SIG-M5 treated with dmso at 0.1 percent for 504 hours (cell line): ENCODE measurements around the gene C1orf105.

Source experiments
- DNase-seq: peaks from one replicate; lab custom pipeline; 2025; ENCODE audit not compliant: unreplicated experiment; lab: John Stamatoyannopoulos, UW

C1orf105 gene

DNA sequence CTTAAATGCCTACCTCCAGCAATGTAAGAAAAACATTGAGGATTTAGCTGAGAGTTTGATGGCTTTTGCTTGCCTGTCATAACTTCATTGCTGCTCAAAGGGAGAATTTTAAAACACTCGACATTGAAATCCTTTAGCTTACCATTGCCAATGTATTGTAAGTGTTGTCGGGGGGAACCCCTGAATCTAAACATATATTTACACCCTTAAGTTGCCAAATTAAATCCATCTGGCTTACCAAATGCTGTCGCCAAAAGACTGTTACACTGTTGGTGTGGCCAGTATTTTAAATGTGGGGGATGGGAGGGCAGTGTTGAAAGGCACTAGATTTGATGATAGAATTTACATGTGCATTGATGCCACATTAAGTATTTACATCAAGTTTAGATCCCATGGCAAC lies 24.9 kb upstream of the C1orf105 start:
- no peak for DNase-seq

DNA sequence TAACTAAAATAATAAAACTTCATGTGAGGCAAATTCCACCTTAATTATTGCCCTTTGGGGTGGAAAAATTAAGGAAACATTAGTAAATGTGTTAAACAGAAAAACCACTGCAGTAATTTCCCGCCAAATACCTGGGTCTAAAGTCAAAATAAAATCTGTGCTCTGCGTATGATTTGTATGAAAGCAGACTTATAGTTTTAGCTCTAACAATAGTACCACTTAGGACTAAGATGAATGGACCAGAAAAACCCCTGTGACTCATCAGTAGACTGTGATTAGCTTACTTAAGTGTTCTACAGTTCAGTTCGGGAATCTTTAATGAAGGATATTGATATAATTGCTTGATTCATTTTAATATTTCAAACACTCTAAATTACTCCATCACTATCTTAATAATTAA lies 23.3 kb upstream of the C1orf105 start:
- DNase-seq: no peak

DNA sequence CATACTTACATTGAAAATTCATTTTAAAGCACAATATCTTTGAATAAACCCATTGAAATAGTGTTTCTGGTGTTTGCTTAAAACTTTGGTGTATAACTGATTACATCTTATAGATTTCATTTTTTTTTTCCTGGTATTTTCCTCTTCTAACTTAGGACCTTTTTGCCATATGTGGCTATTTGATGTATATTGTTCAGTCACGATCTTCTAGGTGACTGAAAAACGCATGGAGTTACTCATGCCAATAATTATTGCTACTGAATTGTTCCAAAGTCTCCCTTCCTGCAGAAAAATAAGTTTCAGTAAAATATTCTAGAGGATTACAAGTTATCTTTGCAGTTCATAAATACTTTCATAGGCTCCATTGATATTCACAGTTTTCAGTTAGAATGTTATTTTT lies 22.9 kb upstream of the C1orf105 start:
- DNase-seq: no peak

DNA sequence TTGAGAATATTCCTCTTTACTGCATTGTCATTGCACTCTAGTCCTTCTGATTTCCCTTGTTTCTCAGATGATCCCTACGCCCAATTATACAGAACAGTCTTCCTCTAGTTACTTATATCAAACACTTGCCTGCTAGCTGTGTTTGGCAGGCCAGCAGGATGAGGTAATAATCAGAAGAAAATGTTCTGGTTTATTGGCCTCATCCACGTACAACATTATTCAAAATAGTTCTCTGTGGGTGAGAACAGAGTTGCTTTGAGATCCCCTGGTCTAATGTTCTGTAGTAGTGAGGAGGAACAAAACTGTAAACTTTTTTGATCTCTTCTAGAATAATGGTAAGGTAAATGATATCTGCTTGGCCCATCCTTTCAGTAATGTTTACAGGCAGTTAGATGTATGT lies 22.3 kb upstream of the C1orf105 start:
- DNase-seq: no peak

DNA sequence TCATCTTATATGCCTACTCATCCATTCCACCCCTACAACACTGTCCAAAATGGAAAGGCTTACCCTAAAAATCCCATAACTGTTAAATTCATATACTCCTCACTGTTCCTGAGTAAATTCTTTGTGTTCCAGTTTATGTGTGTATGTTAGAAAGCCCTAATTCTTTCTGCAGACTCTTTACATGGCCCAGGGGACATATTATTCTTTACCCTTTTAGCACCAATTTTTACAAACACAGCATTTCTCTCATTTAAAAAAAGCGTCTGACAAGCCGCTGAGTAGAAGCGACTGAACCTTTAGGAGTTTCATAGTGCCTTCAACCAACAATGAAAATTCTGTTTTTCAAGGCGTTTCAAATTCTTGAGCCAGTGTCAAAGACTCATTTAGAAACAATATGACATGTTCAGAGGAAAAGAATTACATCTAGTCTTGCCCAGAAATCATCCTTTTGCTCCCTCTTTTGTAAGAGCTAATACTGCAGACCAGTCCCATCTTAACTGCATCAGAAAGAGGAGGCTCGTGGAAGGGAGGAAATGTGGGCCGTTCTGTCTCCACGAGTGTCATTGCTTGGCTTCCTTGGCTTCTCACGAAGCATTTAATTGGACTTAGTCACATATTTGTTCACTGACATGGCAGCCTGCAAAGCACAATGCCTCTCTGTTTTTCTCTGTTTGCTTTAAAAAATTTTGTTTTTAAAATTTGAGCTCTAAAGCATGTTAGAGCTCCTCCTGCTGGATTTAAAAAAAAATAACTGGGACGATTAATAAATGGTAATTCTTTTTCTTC lies 21.3 kb upstream of the C1orf105 start:
- DNase-seq: peak; percentile 42

DNA sequence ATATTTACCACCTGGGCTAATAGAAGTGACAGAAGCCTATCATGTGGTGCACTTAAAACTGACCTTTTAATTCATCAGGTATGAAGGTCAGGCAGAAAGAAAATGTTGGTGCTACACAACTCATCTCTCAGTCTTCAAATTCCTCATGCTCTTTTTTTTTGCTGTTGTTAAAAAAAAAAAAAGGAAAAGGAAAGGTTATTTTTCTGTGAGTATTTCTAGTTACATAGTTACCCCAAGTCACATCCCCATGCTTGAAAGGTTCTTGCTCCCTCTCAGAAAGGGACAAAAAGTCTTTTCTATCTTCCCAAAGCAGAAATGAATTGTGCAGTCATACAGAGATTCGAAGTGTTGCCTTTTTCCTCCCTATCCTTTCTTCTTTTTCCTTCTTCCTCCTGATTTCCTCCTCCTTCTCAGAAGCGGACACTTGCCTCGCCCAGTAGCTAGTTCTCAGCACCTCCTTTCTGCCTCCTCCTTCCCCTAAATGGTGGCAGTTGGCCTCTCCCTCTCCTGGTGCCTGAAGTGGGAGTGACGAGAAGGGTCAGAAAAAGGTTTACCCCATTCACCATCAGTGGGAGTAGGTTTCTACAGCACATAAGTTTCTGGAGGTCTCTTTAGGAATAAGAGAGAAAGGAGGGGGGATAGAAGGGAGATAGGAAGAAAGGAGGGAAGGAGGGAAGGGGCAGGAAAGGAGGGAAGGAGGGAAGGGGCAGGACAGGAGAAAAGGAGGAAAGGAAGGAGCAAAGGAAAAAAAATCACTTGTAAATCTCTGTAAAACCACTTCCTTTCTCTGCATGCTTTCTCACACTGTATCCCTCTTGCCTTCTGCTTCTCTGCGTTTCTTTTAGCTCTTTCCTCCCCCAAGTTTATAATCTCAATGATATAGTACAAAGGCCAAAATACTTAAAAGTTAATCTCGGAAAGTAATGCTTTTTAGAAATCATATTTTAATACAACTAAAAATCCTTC lies 20.4 kb upstream of the C1orf105 start:
- no peak for DNase-seq

DNA sequence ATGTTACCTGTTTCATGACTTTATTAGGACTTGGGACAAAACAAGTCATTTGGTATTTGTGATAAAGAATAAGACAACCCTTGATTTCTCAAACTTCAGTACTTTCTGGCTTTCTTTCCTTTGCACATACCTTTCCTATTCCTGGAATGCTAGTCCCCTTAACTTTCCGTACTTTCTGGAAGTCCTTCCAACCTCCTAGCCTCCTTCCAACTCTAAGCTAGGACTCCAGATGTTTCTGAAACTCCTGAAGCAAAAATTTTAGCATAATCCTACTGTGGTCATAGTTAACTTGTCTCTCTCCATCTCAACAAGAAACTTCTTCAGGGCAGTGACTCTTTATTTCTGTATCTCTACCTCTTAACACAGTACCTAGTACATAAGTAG lies 19.8 kb upstream of the C1orf105 start:
- no peak for DNase-seq

DNA sequence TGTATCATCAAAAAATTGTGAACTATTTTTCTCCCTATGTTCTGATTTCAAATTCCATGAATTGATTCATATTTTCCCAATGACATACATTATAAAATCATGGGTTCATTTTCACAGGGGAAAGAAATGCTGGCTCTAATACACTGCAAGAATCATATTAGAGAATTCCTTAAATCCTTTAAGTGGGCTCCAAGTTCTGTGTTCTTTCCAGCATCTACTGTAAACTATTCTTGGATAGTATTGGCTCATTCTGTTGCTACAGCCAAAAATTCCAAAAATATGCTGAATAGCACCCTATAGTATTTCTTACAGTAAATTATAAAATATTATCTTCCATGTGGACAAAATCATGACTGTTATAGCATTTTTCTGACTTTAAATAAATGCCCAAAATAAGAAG lies 19.0 kb upstream of the C1orf105 start:
- DNase-seq: no peak

DNA sequence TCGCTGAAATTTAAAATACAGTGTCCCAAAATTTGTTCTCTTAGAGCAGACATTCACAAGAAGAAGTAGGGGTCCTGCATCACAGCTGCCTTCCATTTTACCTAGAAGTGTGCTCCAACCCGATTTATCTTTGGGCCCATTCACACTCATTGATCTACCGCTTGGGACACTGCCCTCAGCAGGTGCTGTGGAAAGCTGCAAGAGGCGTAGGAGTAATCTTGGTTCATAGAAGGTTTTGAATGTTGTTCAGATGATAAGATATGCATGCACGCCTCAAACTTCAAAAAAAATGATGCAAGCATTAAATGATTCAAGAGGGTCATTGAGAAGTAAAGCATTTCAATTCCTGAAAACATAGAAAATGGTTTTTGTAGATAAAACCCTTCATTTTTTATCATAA lies 18.6 kb upstream of the C1orf105 start:
- peak; percentile 7 for DNase-seq

DNA sequence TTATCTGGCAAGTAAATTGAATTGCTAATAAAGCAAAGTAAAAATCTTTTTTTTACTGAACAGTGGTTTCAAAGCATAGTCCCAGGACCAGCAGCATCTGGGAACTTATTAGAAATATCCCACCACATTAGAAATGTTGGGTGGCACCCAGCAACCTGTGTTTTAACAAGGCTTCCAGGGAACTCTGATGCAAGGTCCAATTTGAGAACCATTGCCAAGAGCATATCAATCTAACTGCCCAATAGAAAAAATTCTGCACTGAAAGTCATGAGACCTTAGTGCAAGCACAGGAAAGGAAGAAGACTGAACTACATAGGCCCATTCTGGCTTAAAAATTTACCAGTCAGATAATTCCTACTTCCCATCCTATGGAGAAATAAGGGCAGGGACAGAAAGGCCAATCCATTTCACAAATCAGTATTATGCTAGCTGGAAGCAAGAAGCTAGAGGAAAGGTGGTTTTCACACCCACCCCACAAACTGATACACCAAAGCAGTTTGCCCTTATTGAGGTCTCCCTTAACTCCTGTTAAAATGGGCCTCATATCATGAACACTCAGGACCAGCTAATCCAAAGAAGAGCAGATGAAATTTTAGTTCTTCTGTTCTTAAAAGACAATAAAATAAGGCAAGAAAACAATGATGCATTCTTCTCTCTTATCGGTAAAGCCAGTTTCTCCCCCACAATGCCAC lies 17.5 kb upstream of the C1orf105 start:
- no peak for DNase-seq

DNA sequence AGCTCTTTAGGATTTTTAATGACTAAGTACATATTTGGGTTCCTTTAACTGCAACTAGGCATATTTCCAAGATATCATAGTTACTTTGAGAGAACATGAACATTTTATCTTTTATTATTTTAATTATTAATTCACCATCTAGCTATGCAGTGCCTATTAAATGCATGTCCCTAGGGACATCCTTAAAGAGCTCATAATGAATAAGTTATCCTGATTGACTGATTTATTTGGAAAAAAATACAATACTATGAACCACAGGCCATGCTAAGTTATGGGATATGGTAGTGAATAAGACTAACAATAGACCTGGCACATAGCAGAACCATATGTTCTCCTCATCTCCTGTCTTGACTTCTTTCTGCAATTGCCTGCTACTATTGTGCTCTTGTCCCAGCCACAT lies 16.4 kb upstream of the C1orf105 start:
- DNase-seq: no peak

DNA sequence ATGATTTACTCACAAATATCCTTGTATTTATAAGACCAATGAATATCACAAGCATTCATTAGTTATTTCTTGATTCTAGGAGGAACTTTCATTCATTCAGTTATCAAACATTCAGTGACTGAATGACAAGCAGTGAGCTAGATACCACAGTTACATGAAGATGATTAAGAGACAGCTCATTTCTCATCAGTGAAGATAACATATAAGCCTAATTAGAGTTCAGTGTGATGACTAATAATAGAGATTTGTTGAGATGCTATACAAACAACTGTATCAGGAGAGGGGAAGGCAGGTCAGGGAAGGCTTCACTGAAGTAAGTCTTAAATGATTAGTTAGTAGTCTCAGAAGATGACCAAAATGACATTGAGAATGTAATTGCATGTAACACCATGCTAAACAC lies 14.6 kb upstream of the C1orf105 start:
- no peak for DNase-seq

DNA sequence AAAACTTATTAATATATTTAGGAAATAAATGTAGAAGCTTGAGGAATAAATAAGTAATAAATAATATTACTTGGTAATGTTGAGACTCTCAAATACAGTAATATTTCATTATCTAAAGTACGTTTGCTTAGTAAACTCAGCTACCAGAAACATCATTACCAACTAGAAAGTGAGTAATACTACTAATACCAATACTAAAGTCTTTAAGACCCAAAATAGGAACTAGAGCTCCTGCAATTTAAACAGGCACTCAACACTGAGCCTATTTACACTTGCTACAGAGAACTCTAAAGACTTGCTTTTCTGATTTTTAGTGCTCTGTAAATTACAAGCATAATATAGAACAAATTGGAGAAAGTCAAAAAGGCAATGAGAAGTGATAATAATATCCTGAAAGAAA lies 13.5 kb upstream of the C1orf105 start:
- DNase-seq: no peak

DNA sequence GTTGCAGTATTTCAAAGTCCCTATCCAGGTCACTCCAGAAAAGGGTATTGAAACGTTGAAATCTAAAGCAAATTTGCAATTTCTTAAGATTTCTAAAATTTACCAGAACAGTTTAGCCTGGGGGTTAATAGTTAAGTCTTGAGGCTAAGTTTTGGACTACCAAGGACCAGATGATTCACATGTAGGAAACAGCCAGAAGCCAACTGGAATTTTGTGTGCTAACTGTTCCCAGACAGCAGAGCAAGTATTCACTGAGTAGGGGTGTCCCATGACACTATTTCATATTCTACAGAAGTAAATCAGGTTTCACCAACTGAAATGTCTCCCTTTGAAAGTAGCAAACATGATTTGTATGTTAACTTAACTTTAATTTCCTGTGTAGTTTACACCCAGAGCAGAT lies 11.5 kb upstream of the C1orf105 start:
- no peak for DNase-seq

DNA sequence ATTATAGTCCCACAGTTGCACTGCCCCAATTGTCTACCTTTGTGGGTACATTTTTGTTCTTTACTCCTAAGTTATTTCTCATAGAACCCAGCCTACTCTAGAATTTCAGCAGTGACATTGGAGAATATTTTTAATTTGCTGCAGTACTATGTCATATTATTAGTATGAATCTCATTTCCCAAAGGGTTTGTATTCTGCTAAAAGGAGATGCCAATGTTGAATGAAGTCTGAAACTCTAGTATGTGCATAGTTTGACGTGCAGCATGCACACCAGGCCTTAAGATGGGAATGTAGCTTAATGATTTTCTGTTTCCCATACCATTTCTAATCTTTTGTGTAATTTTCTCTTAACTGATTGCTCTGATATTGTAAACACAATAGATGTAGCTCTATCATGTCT lies 10.5 kb upstream of the C1orf105 start:
- DNase-seq: no peak

DNA sequence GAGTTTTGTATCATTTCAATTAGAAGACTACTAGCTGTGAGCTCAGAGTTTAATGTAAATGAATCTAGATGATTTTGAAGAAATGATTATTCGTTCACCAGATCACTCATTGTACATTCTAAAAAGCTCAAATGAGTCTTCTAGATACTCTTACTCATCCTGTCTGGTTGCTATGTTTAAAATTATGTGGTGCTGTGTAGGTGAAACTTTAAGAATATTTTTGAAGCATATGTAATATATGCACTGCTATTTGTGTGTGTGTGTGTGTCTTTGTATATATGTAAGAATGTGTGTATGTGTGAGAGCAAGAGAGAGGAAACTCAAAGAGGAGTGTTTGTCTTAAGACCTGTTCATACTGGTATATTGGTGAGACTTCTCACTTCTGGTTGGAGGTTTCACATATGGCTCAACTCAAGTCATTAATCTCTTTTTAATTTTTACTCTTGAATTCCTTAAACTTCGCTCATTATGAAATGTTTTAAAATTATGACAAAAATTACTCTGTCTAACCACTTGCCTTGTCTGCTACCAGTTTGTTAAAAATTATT lies 8.6 kb upstream of the C1orf105 start:
- no peak for DNase-seq

DNA sequence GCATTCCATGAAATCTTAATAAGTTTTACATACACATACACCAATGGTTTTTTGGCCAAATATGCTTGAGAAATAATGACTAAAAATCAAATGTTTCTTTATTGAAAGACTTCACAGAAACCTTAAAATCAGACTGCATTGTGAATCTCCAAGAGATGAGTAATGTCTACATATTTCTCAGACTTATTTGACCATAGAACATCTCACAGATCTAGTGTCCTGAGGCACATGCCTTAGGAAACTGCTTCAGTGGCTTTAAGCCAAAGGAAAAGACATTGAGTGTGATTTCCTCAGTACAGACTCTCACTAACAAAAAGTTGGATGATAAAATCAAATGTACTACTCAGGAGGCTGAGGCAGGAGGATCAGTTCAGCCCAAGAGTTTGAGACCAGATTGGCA lies 6.2 kb upstream of the C1orf105 start:
- DNase-seq: no peak

DNA sequence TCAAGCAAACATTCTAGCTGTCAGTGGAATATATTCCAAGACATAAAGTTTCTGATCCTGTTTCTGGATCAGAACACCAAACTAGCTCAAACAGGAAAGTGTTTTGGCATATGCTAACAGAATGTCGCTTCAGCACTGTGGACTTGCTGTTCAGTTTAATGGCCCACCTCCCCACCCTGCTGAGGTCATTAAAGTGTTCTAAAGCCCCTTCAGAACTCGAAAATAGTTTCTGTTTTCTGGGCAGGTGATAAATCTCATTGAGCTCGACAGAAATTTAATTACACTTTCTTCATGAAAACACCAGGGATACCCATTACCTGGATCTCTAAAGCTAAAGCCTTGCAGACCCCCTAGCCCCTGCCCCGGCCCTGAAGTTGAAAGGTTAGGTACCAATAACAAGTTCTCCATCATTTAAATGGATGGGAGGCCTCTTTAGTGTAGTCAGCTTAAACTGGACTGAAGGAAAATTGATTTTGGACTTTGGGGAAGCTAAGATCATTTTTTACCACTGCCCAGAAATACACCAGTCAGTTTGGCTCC lies 3.9 kb upstream of the C1orf105 start:
- DNase-seq: no peak

DNA sequence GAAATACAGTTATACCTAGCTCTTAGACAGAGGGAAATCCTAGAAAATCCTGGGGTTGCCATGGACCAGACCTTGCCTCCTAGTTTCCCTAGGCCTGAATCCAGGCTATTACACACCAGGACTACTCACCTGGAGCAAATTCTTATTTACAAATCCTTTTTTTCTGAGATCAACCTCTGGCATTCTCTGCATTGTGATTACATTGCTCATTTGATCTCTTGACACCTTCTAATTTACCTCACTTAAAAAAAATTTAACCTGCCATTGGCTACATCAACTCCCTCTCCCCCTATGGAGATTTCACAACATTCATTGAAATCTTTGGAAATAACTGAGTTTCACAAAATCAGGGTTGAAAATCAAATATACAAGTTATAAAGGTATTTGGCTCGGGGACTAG lies 2.9 kb upstream of the C1orf105 start:
- no peak for DNase-seq

DNA sequence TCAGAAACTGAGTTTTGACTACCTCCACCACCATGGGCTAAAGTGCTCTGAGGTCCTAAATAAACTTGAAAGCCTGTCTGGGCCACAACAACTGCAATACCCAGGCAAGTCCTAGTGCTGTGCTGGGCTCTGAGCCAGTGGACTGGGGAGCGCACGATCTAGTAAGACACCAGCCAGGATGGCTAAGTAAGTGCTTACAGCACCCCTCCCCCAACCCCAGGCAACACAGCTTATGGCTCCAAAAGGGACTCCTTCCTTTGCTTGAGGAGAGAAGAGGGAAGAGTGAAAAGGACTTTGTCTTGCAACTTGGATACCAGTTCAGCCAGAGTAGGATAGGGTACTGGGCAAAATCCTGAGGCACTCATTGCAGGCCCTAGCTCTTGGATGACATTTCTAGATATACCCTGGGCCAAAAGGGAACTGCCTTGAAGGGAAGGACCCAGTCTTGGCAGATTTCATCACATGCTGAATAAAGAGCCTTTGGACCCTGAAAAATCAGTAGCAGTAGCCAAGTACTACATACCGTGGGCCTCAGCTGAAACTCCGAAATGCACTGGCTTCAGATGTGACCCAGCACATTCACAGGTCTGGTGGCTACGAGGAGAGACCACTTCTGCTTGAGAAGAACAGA lies 1.6 kb downstream of the C1orf105 start:
- peak; percentile 4 for DNase-seq

DNA sequence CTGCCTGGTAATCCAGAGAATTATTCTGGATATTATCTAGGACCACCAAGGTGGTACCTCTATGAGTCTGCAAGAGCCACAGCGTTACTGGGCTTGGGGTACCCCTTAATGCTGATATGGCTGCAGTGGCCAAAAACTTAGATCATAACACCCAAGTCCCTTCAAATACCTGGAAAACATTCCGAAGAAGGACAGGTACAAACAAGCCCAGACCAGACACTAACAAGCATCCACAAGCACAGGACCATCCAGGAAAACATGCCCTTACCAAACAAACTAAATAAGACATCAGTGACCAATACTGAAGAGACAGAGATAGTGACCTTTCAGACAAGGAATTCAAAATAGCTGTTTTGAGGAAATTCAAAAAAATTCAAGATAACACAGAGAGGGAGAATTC lies 2.9 kb downstream of the C1orf105 start:
- DNase-seq: no peak
